ENCODE measurements around the gene MRM3.

MRM3 gene

DNA sequence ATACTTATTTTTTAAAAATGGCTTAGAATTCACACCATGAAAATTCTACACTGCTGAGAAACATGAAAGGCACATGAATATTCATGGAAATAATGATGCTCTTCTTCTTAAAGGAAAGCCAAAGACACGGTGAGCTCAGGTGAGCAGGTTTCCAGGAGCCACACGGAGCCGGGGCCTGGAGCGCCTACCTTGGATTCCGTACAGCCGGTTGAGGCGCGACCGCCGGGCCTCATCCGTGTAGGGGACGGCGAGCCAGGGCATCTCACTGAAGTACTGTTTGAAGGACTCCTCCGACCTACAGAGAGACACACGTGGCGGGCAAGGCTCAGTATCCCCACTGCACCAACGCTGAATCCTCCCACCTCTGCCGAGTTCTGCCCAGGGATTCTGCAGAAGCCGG is 37.1 kb downstream of the MRM3 start:
- Histone ChIP-seq H3K9me3 (ENCODE audit: low read length) (no peaks in the 10 kb centered on the region), H3K9me2 (ENCODE audit: low read depth, low read length) (no peaks in the 10 kb centered on the region), H3K79me2 (ENCODE audit: insufficient read depth, low read length) (no peaks in the 10 kb centered on the region), H2AFZ (ENCODE audit: low read length) (no peak overlapping the region), H3K4me3 (ENCODE audit: low read depth, low read length, poor library complexity, severe bottlenecking) (no peak overlapping the region), H3K9ac (ENCODE audit: low read length) (no peak overlapping the region), H3K27ac (ENCODE audit: low read depth, low read length, poor library complexity, severe bottlenecking) (no peak overlapping the region), H3K27me3 (ENCODE audit: insufficient read depth, low read length) (no peaks in the 10 kb centered on the region), H3K4me1 (ENCODE audit: insufficient read depth, low read length, severe bottlenecking) (no peaks in the 10 kb centered on the region), H3K4me2 (ENCODE audit: low read length) (no peak overlapping the region), H3F3A (ENCODE audit: insufficient read depth, low read length) (no peaks in the 10 kb centered on the region), H3K36me3 (ENCODE audit: insufficient read depth, low read length) (no peaks in the 10 kb centered on the region; the same call in 1 of the 2 replicates), H4K20me1 (ENCODE audit: insufficient read depth, low read length) (no peaks in the 10 kb centered on the region)
- TF ChIP-seq, protein P1, sequence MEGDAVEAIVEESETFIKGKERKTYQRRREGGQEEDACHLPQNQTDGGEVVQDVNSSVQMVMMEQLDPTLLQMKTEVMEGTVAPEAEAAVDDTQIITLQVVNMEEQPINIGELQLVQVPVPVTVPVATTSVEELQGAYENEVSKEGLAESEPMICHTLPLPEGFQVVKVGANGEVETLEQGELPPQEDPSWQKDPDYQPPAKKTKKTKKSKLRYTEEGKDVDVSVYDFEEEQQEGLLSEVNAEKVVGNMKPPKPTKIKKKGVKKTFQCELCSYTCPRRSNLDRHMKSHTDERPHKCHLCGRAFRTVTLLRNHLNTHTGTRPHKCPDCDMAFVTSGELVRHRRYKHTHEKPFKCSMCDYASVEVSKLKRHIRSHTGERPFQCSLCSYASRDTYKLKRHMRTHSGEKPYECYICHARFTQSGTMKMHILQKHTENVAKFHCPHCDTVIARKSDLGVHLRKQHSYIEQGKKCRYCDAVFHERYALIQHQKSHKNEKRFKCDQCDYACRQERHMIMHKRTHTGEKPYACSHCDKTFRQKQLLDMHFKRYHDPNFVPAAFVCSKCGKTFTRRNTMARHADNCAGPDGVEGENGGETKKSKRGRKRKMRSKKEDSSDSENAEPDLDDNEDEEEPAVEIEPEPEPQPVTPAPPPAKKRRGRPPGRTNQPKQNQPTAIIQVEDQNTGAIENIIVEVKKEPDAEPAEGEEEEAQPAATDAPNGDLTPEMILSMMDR (IDR thresholded peaks at IDR 0.05; ENCODE audit: low read length): no peak
- TF ChIP-seq EZH2 (IDR thresholded peaks at IDR 0.05; ENCODE audit: borderline replicate concordance, low read length): no peak

DNA sequence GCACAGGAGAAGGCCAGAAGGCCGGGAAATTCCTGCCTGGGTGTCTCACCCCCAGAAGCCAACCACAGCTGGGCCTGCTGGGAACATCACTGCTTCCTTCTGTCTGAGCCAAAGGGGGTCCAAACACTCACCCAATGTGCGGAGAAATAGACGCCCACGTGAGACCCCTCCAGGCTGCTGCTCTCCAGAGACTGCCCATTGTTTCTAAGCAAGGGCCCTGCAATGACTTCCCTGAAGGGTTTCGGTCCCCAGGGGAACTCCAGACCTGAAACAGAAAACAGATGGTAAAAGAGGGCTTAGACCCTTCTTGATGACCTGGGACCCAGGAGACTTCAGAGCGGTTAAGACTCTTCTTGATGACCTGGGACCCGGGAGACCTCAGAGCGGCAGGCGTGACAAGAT is 41.3 kb downstream of the MRM3 start:
- Histone ChIP-seq H3K4me2 (ENCODE audit: low read length) (no peak overlapping the region), H3K36me3 (ENCODE audit: insufficient read depth, low read length) (no peaks in the 10 kb centered on the region; the same call in 1 of the 2 replicates)
- TF ChIP-seq, protein P1 (IDR thresholded peaks at IDR 0.05; ENCODE audit: low read length): no peak
- no peak for TF ChIP-seq EZH2 (IDR thresholded peaks at IDR 0.05; ENCODE audit: borderline replicate concordance, low read length)

DNA sequence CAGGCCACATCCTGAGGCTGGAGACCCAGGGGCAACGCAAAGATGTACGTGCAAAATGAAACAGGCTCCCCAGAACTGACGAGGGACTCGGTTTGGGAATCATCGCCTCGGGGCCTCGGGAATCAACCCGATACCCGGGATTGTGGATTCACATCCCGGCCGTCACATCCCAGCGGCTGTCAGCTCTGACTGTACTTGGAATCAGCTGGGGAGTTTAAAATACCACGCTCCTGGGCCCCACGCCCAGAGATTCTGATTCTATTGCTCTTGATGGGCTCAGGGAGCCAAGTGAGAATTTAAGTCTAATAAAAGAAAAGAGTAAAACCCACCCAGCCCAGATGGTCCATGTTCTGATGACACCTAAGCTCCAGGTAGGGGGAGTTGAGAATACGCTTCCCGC is 42.2 kb downstream of the MRM3 start:
- no peaks in the 10 kb centered on the region for H4K20me1 ChIP-seq (ENCODE audit: insufficient read depth, low read length)
- no peaks in the 10 kb centered on the region for H3K79me2 ChIP-seq (ENCODE audit: insufficient read depth, low read length)
- no peak overlapping the region for H3K9ac ChIP-seq (ENCODE audit: low read length)
- no peaks in the 10 kb centered on the region; the same call in 1 of the 2 replicates for H3K36me3 ChIP-seq (ENCODE audit: insufficient read depth, low read length)
- no peaks in the 10 kb centered on the region for H3F3A ChIP-seq (ENCODE audit: insufficient read depth, low read length)
- H3K9me2 ChIP-seq (ENCODE audit: low read depth, low read length): no peaks in the 10 kb centered on the region
- TF ChIP-seq, protein P1 (IDR thresholded peaks at IDR 0.05; ENCODE audit: low read length): no peak
- TF ChIP-seq EZH2 (IDR thresholded peaks at IDR 0.05; ENCODE audit: borderline replicate concordance, low read length): no peak
- H3K4me2 ChIP-seq (ENCODE audit: low read length): no peak overlapping the region
- H3K4me3 ChIP-seq (ENCODE audit: low read depth, low read length, poor library complexity, severe bottlenecking): no peak overlapping the region
- H3K27me3 ChIP-seq (ENCODE audit: insufficient read depth, low read length): no peaks in the 10 kb centered on the region
- H3K4me1 ChIP-seq (ENCODE audit: insufficient read depth, low read length, severe bottlenecking): no peaks in the 10 kb centered on the region
- no peaks in the 10 kb centered on the region for H3K9me3 ChIP-seq (ENCODE audit: low read length)
- H2AFZ ChIP-seq (ENCODE audit: low read length): no peak overlapping the region
- no peak overlapping the region for H3K27ac ChIP-seq (ENCODE audit: low read depth, low read length, poor library complexity, severe bottlenecking)

More for the DNA sequence above, 41.3 kb downstream of the MRM3 start:
- Histone ChIP-seq H3F3A (ENCODE audit: insufficient read depth, low read length) (no peaks in the 10 kb centered on the region), H3K27me3 (ENCODE audit: insufficient read depth, low read length) (no peaks in the 10 kb centered on the region), H3K27ac (ENCODE audit: low read depth, low read length, poor library complexity, severe bottlenecking) (no peak overlapping the region), H2AFZ (ENCODE audit: low read length) (no peak overlapping the region), H3K9me3 (ENCODE audit: low read length) (no peaks in the 10 kb centered on the region), H4K20me1 (ENCODE audit: insufficient read depth, low read length) (no peaks in the 10 kb centered on the region), H3K4me1 (ENCODE audit: insufficient read depth, low read length, severe bottlenecking) (no peaks in the 10 kb centered on the region), H3K79me2 (ENCODE audit: insufficient read depth, low read length) (no peaks in the 10 kb centered on the region), H3K9me2 (ENCODE audit: low read depth, low read length) (no peaks in the 10 kb centered on the region), H3K4me3 (ENCODE audit: low read depth, low read length, poor library complexity, severe bottlenecking) (no peak overlapping the region), H3K9ac (ENCODE audit: low read length) (no peak overlapping the region)

All from OCI-LY1 (cell line).